Liver (tissue), 9 donors: Measurements from ENCODE around the gene CYP24A1. TPM values are rescaled to one million over a fixed set of nuclear protein-coding genes. Genes with fewer than 3 reads are reported as not detected.

Experiments
- DNase-seq: peaks from one replicate; pipeline ENCODE4 v3.0.0-alpha.2; 2017; ENCODE audit warnings: low spot score
- H3K27ac ChIP-seq, 2 donors: one replicate each; pipeline ENCODE4 v1.7.0; 2013; ENCODE audit warnings: inconsistent platforms in 2 of 2, low read length in 2 of 2, control low read depth in 1 of 2, low read depth in 1 of 2, mild to moderate bottlenecking in 1 of 2
- H3K27me3 ChIP-seq, 4 donors: one replicate each; pipeline versions ENCODE4 v1.6.1 to v1.7.0; 2013; ENCODE audit warnings: low read length in 3 of 4, inconsistent platforms in 1 of 4, mild to moderate bottlenecking in 1 of 4, moderate library complexity in 1 of 4; ENCODE audit not compliant: control insufficient read depth in 4 of 4, insufficient read depth in 4 of 4
- H3K36me3 ChIP-seq, 4 donors: one replicate each; pipeline versions ENCODE4 v1.6.1 to v1.7.0; 2013; ENCODE audit warnings: low read length in 3 of 4, mild to moderate bottlenecking in 3 of 4, low read depth in 1 of 4, moderate library complexity in 1 of 4; ENCODE audit not compliant: control insufficient read depth in 4 of 4, insufficient read depth in 3 of 4
- H3K4me1 ChIP-seq, 4 donors: one replicate each; pipeline versions ENCODE4 v1.6.1 to v1.7.0; 2013; ENCODE audit warnings: low read length in 3 of 4, mild to moderate bottlenecking in 3 of 4, moderate library complexity in 1 of 4; ENCODE audit not compliant: control insufficient read depth in 4 of 4, insufficient read depth in 4 of 4
- H3K4me3 ChIP-seq, 3 donors: one replicate each; pipeline versions ENCODE4 v1.6.1 to v1.7.0; 2013; ENCODE audit warnings: low read length in 3 of 3, control low read depth in 1 of 3, low read depth in 1 of 3, mild to moderate bottlenecking in 1 of 3
- H3K9ac ChIP-seq, 2 donors: one replicate each; pipeline ENCODE4 v1.7.0; 2013; ENCODE audit warnings: low read length in 2 of 2, mild to moderate bottlenecking in 2 of 2, moderate library complexity in 2 of 2, control low read depth in 1 of 2, low read depth in 1 of 2
- H3K9me3 ChIP-seq, 4 donors: one replicate each; pipeline versions ENCODE4 v1.6.1 to v1.7.0; 2013; ENCODE audit warnings: low read length in 3 of 4; ENCODE audit not compliant: control insufficient read depth in 4 of 4
- EGR1 ChIP-seq, 2 donors: IDR thresholded peaks; 2 replicates each; pipeline ENCODE4 v1.6.1; 2016 to 2018; ENCODE audit warnings: antibody characterized with exemption in 2 of 2, low read depth in 2 of 2
- FOXA1 ChIP-seq: IDR thresholded peaks from 2 replicates; pipeline ENCODE4 v1.6.1; 2016; ENCODE audit warnings: antibody characterized with exemption
- FOXA2 ChIP-seq: IDR thresholded peaks from 2 replicates; pipeline ENCODE4 v1.6.1; 2016; ENCODE audit warnings: antibody characterized with exemption
- GABPA ChIP-seq, 2 donors: IDR thresholded peaks in 1 of 2; conservative IDR thresholded peaks in 1 of 2; 2 replicates each; pipeline ENCODE4 v1.6.1; 2016; ENCODE audit warnings: antibody characterized with exemption in 2 of 2, mild to moderate bottlenecking in 1 of 2, moderate library complexity in 1 of 2
- HNF4A ChIP-seq, 2 donors: conservative IDR thresholded peaks; 2 replicates each; pipeline ENCODE4 v1.6.1; 2016; ENCODE audit warnings: antibody characterized with exemption in 2 of 2, mild to moderate bottlenecking in 2 of 2
- HNF4G ChIP-seq: IDR thresholded peaks from 2 replicates; pipeline ENCODE4 v1.6.1; 2016; ENCODE audit warnings: antibody characterized with exemption
- JUND ChIP-seq, 2 donors: IDR thresholded peaks; 2 replicates each; pipeline ENCODE4 v1.6.1; 2016; ENCODE audit warnings: antibody characterized with exemption in 2 of 2
- RAD21 ChIP-seq, 2 donors: IDR thresholded peaks; 2 replicates each; pipeline ENCODE4 v1.6.1; 2016; ENCODE audit warnings: antibody characterized with exemption in 2 of 2, mild to moderate bottlenecking in 2 of 2
- RXRA ChIP-seq, 2 donors: IDR thresholded peaks; 2 replicates each; pipeline ENCODE4 v1.6.1; 2017 to 2018; ENCODE audit warnings: antibody characterized with exemption in 2 of 2, mild to moderate bottlenecking in 1 of 2
- SP1 ChIP-seq: IDR thresholded peaks from 2 replicates; pipeline ENCODE4 v1.6.1; 2018; ENCODE audit warnings: antibody characterized with exemption, mild to moderate bottlenecking
- TAF1 ChIP-seq: conservative IDR thresholded peaks from 2 replicates; pipeline ENCODE4 v1.6.1; 2016; ENCODE audit warnings: antibody characterized with exemption, mild to moderate bottlenecking
- YY1 ChIP-seq: IDR thresholded peaks from 2 replicates; pipeline ENCODE4 v1.6.1; 2016; ENCODE audit warnings: antibody characterized with exemption, mild to moderate bottlenecking
- WGBS: extraction: QIAGEN DNeasy Blood & Tissue Kit; methylation state at CpG from one replicate; pipeline ENCODE4 v1.1.7; 2013; 5-methylcytosine and 5-hydroxymethylcytosine counted together
- polyA plus RNA-seq, 2 donors: library from polyadenylated mRNA; stranded (reverse) in 1 of 2; unstranded in 1 of 2; fragments of 200-250 nt in 1 of 2; fragments of >200 nt in 1 of 2; fragmentation: Nextera tagmentation in 1 of 2; extraction: Ambion mirVana in 1 of 2; gene quantifications; one replicate each; pipeline versions ENCODE4 v1.2.1 to v1.2.3, GENCODE V29; 2013 to 2015
- total RNA-seq, 2 donors: library from RNA; depleted of rRNA; stranded (reverse); fragments of >200 nt; gene quantifications; one replicate each; pipeline ENCODE4 v1.2.3, GENCODE V29; 2014
- TF ChIP-seq, protein P1 (sequence below): IDR thresholded peaks from 2 replicates; pipeline ENCODE4 v1.6.1; 2016; ENCODE audit warnings: antibody characterized with exemption
- TF ChIP-seq, protein P2 (sequence below): fragments of 150-350 bp; IDR thresholded peaks from 2 replicates; pipeline ENCODE4 v1.5.1; 2017; ENCODE audit warnings: improper control_type of control experiment, low read depth, low read length; ENCODE audit not compliant: missing input control
- TF ChIP-seq, protein P3 (sequence below): IDR thresholded peaks from 2 replicates; pipeline ENCODE4 v1.6.1; 2016; ENCODE audit warnings: antibody characterized with exemption
- TF ChIP-seq, protein P4 (sequence below): IDR thresholded peaks from 2 replicates; pipeline ENCODE4 v1.6.1; 2016; ENCODE audit warnings: antibody characterized with exemption, mild to moderate bottlenecking
- TF ChIP-seq, protein P5 (sequence below): IDR thresholded peaks from 2 replicates; pipeline ENCODE4 v1.6.1; 2016; ENCODE audit warnings: antibody characterized with exemption
- donor health status: healthy.
- donor health status: healthy.
- donor health status: healthy.
- donor health status: healthy.
- donor health status: healthy.

Gene CYP24A1
- total and polyA plus RNA-seq, 4 donors = not detected

DNA sequence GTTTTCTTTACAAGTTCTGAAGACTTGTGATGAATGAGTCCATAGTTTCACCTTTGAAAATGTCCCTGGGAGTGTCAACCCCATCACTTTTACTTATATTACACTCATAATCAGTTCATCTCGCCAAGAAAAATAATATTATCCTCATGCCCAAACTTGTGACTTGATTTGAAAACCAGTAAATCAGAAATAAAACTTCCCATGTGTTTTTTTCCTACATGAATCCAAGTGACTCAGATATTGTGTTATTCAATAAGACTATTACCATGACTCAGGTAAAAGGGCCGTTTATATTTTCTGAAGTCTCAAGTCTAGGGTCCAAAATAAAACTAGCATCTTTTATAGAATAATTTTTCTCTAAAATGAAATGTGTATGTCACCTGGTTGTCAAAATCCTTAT, 15.8 kb upstream of the CYP24A1 start:
- no peak for DNase-seq
- 60% methylated on average over 2 of the region's 2 CpGs for WGBS
- Histone ChIP-seq H3K4me1 (no peaks in the 10 kb centered on the region), H3K36me3 (no peaks in the 10 kb centered on the region), H3K27ac (no peak overlapping the region), H3K4me3 (no peak overlapping the region), H3K9ac (no peak overlapping the region), H3K9me3 (no peaks in the 10 kb centered on the region), H3K27me3 (no peaks in the 10 kb centered on the region)
- TF ChIP-seq HNF4A (conservative IDR thresholded peaks at IDR 0.05) = no peak
- no peak for TF ChIP-seq RXRA (IDR thresholded peaks at IDR 0.05)
- no peak for TF ChIP-seq YY1
- TF ChIP-seq, protein P1, sequence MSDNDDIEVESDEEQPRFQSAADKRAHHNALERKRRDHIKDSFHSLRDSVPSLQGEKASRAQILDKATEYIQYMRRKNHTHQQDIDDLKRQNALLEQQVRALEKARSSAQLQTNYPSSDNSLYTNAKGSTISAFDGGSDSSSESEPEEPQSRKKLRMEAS = no peak
- no peak for TF ChIP-seq GABPA (IDR thresholded peaks at IDR 0.05 in 1 of 2, conservative IDR thresholded peaks at IDR 0.05 in 1 of 2)
- TF ChIP-seq HNF4G = no peak
- TF ChIP-seq RAD21 (IDR thresholded peaks at IDR 0.05) = no peak
- TF ChIP-seq SP1 = no peak
- TF ChIP-seq, protein P2, sequence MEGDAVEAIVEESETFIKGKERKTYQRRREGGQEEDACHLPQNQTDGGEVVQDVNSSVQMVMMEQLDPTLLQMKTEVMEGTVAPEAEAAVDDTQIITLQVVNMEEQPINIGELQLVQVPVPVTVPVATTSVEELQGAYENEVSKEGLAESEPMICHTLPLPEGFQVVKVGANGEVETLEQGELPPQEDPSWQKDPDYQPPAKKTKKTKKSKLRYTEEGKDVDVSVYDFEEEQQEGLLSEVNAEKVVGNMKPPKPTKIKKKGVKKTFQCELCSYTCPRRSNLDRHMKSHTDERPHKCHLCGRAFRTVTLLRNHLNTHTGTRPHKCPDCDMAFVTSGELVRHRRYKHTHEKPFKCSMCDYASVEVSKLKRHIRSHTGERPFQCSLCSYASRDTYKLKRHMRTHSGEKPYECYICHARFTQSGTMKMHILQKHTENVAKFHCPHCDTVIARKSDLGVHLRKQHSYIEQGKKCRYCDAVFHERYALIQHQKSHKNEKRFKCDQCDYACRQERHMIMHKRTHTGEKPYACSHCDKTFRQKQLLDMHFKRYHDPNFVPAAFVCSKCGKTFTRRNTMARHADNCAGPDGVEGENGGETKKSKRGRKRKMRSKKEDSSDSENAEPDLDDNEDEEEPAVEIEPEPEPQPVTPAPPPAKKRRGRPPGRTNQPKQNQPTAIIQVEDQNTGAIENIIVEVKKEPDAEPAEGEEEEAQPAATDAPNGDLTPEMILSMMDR = no peak
- TF ChIP-seq FOXA2 = no peak

DNA sequence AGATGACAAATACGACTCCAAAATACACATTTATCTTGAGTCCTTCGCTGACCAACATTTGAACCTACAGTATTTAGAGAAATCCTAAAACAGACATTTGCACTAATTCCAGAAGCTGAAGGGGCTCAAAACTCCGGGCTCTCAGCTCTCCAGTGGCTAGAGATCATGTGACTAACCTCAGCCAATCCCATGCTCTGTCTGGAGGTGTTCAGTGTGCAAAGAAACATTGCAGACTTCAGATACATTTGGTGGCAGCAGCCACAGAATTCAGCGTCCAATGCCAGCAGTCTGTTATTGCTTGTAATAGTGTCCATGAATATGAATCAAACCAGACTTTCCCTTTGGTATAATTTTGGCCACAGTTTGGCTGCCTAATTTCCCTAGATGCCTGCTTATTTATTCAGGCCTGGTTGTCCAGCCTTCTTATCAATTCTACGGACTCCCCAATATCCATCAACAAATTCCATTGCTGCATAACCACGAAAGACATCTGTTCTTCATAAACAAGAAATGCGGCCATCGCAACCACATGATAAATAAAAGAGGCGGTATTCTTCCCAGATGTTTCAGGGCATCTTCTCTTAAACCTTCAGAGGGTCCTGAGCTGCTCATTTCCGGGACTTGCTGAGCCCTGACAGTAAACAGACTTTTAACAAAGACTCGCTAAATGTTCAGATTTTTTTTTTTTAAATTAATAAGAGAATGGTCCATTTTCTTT, 14.5 kb upstream of the CYP24A1 start:
- no peak for DNase-seq
- WGBS = 86% methylated on average over 11 of the region's 11 CpGs
- Histone ChIP-seq H3K27me3 (no peaks in the 10 kb centered on the region), H3K27ac (no peak overlapping the region), H3K36me3 (no peaks in the 10 kb centered on the region), H3K4me1 (no peaks in the 10 kb centered on the region), H3K9ac (no peak overlapping the region), H3K9me3 (no peaks in the 10 kb centered on the region), H3K4me3 (no peak overlapping the region)
- TF ChIP-seq JUND (IDR thresholded peaks at IDR 0.05) (no peak), RAD21 (IDR thresholded peaks at IDR 0.05) (no peak), TAF1 (no peak), EGR1 (IDR thresholded peaks at IDR 0.05; ENCODE audit: low read depth in 2 of 2) (no peak), FOXA2 (no peak), RXRA (IDR thresholded peaks at IDR 0.05) (no peak), YY1 (no peak), HNF4G (no peak), FOXA1 (no peak), GABPA (IDR thresholded peaks at IDR 0.05 in 1 of 2, conservative IDR thresholded peaks at IDR 0.05 in 1 of 2) (no peak)
- TF ChIP-seq, protein P3, sequence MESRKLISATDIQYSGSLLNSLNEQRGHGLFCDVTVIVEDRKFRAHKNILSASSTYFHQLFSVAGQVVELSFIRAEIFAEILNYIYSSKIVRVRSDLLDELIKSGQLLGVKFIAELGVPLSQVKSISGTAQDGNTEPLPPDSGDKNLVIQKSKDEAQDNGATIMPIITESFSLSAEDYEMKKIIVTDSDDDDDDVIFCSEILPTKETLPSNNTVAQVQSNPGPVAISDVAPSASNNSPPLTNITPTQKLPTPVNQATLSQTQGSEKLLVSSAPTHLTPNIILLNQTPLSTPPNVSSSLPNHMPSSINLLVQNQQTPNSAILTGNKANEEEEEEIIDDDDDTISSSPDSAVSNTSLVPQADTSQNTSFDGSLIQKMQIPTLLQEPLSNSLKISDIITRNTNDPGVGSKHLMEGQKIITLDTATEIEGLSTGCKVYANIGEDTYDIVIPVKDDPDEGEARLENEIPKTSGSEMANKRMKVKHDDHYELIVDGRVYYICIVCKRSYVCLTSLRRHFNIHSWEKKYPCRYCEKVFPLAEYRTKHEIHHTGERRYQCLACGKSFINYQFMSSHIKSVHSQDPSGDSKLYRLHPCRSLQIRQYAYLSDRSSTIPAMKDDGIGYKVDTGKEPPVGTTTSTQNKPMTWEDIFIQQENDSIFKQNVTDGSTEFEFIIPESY = no peak
- TF ChIP-seq, protein P4, sequence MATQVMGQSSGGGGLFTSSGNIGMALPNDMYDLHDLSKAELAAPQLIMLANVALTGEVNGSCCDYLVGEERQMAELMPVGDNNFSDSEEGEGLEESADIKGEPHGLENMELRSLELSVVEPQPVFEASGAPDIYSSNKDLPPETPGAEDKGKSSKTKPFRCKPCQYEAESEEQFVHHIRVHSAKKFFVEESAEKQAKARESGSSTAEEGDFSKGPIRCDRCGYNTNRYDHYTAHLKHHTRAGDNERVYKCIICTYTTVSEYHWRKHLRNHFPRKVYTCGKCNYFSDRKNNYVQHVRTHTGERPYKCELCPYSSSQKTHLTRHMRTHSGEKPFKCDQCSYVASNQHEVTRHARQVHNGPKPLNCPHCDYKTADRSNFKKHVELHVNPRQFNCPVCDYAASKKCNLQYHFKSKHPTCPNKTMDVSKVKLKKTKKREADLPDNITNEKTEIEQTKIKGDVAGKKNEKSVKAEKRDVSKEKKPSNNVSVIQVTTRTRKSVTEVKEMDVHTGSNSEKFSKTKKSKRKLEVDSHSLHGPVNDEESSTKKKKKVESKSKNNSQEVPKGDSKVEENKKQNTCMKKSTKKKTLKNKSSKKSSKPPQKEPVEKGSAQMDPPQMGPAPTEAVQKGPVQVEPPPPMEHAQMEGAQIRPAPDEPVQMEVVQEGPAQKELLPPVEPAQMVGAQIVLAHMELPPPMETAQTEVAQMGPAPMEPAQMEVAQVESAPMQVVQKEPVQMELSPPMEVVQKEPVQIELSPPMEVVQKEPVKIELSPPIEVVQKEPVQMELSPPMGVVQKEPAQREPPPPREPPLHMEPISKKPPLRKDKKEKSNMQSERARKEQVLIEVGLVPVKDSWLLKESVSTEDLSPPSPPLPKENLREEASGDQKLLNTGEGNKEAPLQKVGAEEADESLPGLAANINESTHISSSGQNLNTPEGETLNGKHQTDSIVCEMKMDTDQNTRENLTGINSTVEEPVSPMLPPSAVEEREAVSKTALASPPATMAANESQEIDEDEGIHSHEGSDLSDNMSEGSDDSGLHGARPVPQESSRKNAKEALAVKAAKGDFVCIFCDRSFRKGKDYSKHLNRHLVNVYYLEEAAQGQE = no peak
- TF ChIP-seq, protein P5, sequence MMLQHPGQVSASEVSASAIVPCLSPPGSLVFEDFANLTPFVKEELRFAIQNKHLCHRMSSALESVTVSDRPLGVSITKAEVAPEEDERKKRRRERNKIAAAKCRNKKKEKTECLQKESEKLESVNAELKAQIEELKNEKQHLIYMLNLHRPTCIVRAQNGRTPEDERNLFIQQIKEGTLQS = no peak
